ENCODE results near the gene AOX1.
"Not testable (repeated sequence)": the region's sequence is repeated elsewhere in the genome, so short reads cannot be mapped to it uniquely, and the experiment has no call there.

The AOX1 gene

GRCh38 chr2:200603972-200604371 lies 18.2 kb downstream of the AOX1 start:
- FAIRE-seq, result no peak

- no peak for FAIRE-seq
Observed at GRCh38 chr2:200604571-200605255, 18.9 kb downstream of the AOX1 start.

DNA sequence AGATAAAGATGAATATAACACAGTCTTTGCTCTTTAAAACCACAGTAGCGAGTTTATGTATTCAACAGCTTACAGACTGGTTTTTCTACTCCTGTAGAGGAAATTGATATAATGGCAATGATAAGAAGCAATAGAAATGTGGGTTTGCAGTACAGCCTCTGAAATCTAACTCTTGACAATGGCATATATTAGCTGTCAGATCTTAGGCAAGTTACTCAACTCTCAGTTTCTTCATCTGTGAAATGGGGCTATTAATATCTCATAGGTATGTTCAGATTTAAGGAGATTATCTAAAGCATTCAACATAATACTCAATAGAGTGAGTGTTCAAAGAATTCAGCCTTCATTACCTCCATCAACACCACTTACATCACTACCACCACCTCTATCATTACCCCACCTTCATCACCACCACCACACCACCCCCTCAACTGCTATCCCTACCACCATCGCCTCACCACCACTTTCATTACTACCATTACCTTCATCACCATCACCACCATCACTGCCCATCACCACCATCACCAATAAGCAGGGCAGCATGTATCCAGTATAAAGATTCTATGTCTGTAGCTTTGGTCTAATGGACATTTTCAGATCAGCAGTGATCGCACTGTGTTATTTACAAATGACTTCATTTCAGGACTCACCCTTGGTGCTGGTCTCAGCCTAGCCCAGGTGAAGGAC lies 22.7 kb downstream of the AOX1 start:
- no peak for FAIRE-seq

DNA sequence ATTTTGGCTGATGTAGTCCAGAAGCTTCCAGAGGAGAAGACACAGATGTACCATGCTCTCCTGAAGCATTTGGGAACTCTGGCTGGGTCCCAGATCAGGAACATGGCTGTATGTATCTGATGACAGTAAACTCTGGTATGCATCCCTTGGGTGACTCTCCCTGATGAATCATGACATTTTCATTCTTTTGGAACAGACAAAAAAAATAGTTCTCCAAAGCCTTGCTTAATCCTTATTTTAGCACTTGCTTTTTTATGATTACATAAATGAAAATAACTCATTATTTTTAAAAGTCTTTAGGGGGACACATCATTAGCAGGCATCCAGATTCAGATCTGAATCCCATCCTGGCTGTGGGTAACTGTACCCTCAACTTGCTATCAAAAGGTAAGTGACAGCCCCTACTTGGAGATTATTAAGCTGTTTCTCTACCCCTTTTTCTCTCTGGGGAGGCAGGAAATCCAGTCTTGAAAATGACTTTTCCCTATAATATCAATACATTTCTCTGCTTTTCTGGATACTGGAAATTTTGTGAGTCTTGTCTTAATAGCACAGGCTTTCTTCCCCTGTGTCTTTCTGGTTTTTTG lies 23.3 kb downstream of the AOX1 start:
- no peak for FAIRE-seq

DNA sequence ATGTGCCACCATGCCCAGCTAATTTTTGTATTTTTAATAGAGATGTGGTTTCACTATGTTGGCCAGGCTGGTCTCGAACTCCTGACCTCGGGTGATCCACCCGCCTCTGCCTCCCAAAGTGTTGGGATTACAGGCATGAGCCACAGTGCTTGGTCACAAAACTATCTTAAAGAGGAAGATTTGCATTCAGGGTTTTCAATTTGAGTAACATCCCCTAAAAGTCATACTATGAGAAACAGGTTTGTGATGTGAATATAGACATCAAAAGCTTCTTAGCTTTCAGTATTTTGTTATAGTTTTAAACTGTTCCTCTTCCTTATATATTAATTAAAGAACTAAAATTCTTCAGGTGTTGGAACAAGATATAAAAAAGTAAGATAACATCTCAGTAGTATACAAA lies 24.4 kb downstream of the AOX1 start:
- not testable (repeated sequence) for FAIRE-seq

DNA sequence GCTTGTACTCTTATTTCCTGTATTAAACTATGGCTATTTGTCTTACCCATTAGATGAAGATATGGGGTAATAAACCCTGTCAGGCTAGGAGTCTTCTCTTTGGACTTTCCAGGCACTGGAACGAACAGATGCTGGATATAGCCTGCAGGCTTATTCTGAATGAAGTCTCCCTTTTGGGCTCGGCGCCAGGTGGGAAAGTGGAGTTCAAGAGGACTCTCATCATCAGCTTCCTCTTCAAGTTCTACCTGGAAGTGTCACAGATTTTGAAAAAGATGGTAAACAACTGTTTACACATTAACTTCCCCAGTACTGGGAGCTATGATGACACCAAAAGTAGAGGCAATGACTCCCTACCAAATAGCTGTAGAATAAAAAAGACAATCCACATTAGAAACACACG lies 27.9 kb downstream of the AOX1 start:
- no peak for FAIRE-seq

DNA sequence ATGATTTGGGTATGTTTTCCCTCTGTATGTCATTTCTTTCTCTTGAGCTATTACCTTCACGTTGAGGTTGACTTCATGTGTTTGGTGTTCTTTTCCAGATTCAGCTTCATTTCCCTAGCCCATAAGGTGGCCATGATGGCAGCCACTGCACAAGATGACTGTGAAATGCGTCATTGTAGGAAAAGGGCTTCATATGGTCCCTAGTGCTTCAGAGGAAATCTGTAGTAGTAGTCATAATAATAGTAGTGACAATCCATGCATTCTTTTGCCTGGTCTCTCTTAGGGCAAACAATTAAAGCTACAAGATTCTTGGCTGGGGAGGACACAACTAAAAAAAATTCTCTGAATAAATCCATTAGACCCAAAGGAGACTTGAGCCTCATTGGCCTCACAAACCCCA lies 28.4 kb downstream of the AOX1 start:
- FAIRE-seq, result no peak

DNA sequence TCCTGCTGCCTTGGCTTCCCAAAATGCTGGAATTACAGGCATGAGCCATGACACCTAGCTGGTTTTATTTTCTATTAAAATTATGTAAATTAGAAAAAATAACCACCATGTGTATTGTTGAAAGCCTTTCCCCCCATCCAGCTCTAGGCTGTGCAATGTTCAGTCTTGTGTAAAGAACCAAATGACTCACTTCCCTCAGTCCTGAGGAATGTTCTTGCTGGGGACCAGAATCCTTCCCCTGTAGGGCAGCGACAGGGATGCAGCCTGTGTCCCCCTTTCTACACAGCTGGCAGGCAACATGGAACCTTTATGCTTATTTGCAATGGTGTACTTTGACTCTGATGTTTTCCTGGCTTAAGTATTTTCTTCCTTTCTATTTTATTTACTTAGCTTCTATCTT lies 29.4 kb downstream of the AOX1 start:
- FAIRE-seq, result no peak

DNA sequence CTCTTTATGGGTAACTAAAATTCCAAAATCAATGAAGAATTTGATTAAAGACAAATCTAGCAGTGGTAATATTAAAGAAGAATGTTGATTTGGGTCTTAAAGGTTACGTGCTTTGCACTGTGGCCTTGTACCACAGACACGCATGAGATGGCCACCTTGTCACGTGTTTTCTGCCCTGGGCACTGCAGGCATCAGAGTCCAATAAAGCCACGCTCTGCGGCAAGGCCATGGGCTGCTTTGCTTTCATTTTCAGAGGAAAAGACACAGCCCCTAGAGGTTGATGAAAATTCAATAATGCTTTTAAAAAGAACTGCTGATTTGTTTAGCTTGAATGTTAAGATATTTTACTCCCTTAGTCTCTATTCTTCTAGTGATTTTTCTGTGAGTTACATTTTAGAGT lies 30.4 kb downstream of the AOX1 start:
- no peak for FAIRE-seq

GRCh38 chr2:200616656-200617055 lies 30.8 kb downstream of the AOX1 start:
- FAIRE-seq, result no peak

- FAIRE-seq, result no peak
Observed at GRCh38 chr2:200617156-200618053, 31.6 kb downstream of the AOX1 start.

- FAIRE-seq, result no peak
Observed at GRCh38 chr2:200618054-200618419, 32.2 kb downstream of the AOX1 start.

- no peak for FAIRE-seq
Observed at GRCh38 chr2:200618590-200619021, 32.8 kb downstream of the AOX1 start.

DNA sequence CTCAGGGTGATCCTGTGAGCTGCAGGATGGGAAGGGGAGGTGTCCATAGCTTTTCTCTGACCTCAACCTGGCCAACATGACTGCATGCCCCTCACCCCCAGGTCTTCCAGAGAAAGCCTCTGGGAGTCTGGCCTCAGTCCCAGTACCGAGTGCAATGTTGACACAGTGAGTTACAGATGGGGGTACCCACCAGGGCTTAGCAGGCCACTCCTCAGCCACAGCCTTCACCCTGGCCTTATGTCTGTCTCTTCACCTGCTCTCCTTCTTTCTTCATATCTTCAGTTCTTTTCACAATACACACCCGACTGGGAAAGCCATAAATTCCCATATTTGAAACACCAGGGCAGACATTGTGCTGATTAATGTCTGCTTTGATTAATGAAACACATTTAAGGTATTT lies 33.5 kb downstream of the AOX1 start:
- no peak for FAIRE-seq

- FAIRE-seq, result no peak
Observed at GRCh38 chr2:200620606-200621390, 35.0 kb downstream of the AOX1 start.

DNA sequence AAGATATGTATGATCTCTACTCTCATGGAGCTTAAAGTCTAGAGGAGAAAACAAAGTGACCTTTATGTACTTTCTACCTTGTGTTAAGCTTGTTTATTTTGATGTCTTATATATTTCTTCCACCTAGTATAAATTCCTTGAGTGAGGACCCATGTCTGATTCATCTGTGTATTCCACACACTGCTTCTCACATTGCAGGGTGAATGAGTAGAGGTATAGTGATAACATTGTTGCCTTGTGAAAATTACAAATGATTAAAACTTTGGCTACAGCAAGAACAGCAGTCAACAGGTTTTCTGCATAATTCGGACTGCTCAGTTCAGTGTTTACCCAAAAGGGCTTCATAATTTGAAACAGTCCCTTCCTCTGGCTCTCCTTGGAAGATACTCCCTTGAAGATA lies 36.3 kb downstream of the AOX1 start:
- no peak for FAIRE-seq

DNA sequence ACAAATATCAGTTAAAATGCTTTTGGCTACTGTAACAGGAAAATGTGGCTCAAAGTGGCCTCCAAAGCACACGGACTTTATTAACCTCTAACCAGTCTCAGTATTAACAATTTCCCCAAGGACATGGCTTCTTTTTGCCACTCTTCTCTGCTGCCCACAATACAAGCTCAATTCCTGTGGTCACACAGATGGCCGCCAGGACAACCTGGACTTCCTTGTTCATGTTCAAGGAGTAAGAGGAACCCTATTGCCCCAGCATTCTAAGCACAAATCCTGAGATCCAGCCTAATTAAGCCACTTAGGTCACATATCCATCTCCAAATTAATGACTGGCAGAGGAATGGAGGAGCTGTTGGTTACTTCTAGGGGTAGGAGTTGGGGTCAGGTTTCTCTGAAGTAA lies 38.2 kb downstream of the AOX1 start:
- FAIRE-seq, result no peak

DNA sequence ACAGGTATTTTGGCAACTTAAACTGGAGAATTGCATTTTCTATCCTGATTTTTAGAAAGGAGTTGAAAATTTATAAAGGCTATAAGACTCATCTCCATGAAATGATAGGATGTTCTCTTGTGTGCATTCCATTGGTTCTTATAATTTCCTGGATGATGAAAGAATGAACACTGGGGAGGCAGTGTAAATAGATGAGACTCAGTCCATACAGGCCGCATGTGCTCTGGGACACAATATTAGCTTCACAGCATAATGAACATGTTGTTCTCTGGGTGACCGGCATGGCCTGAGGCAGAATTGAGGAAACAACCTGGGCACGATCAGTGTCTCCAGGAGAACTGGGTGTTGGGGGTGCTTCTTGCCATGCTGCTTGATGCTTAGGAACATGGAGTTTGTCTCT lies 38.8 kb downstream of the AOX1 start:
- no peak for FAIRE-seq

- no peak for FAIRE-seq
Observed at GRCh38 chr2:200625282-200625681, 39.5 kb downstream of the AOX1 start.

DNA sequence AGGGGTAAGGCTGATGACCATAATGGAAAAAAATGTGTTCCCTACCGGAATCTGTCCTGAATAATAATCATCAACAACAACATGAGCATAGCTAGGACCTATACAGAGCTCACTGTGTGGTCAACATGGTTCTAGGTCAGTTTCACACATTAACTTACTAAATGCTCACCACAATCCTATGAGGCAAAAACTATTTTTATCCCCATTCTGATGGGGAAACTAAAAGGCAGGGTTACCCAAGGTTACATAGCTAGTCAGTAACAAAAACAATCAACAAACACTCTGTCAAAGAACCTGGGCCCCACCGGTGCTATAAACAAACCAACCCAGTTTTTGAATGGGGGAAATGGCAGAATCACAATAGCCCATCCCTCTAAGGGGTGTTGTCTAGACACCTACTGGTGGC lies 40.1 kb downstream of the AOX1 start:
- no peak for FAIRE-seq

- no peak for FAIRE-seq
Observed at GRCh38 chr2:200627110-200627770, 41.4 kb downstream of the AOX1 start.

GRCh38 chr2:200628461-200628860 lies 42.6 kb downstream of the AOX1 start:
- not testable (repeated sequence) for FAIRE-seq
